ENCODE data around the gene MYLK4. TPM values are rescaled to one million over a fixed set of nuclear protein-coding genes. Genes with fewer than 3 reads are reported as not detected.

Gene MYLK4
- total RNA-seq, 1 experiment from 2014 or later, result 0.73 TPM

DNA sequence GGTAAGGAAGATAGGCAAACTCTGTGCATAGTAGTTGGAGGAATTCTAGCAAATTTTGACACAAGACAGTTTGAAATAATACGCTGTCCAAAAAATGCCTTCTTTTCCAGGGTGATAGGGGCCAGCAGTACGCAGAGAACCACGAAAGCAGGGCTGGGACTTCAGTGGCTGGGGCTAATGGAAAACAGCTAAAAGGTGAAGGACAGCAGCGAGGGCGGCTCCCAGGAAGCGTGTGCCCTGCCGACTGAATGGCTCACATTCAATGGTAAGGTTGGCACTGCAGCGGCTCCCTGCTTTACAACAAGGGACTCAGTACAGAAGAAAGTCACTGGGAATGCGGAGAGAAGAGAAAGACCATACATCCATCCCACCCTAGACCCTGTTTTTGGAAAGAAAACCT is 131.1 kb downstream of the MYLK4 start:
- Mint-ChIP-seq H3K9me3 (ENCODE audit: low read depth, unreplicated experiment) (no peaks in the 10 kb centered on the region), H3K4me3 (ENCODE audit: low read depth, unreplicated experiment) (no peak overlapping the region), H3K36me3 (ENCODE audit: insufficient read depth, unreplicated experiment) (no peaks in the 10 kb centered on the region), H3K4me1 (ENCODE audit: low read depth, unreplicated experiment) (peaks cover 7% of the 10 kb centered on the region), H3K27ac (ENCODE audit: unreplicated experiment) (no peak overlapping the region), H3K27me3 (ENCODE audit: unreplicated experiment) (peaks cover 15% of the 10 kb centered on the region)
- no peak for DNase-seq
- CTCF ChIA-PET, result no interaction called here
- TF ChIP-seq, protein P1, sequence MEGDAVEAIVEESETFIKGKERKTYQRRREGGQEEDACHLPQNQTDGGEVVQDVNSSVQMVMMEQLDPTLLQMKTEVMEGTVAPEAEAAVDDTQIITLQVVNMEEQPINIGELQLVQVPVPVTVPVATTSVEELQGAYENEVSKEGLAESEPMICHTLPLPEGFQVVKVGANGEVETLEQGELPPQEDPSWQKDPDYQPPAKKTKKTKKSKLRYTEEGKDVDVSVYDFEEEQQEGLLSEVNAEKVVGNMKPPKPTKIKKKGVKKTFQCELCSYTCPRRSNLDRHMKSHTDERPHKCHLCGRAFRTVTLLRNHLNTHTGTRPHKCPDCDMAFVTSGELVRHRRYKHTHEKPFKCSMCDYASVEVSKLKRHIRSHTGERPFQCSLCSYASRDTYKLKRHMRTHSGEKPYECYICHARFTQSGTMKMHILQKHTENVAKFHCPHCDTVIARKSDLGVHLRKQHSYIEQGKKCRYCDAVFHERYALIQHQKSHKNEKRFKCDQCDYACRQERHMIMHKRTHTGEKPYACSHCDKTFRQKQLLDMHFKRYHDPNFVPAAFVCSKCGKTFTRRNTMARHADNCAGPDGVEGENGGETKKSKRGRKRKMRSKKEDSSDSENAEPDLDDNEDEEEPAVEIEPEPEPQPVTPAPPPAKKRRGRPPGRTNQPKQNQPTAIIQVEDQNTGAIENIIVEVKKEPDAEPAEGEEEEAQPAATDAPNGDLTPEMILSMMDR (IDR thresholded peaks at IDR 0.05; ENCODE audit: unreplicated experiment), result no peak
- intact Hi-C loops (cut with micrococcal nuclease; ENCODE audit: unreplicated experiment), result no loop called here
- no TSS peak for BruUV-seq (replicated peaks)

DNA sequence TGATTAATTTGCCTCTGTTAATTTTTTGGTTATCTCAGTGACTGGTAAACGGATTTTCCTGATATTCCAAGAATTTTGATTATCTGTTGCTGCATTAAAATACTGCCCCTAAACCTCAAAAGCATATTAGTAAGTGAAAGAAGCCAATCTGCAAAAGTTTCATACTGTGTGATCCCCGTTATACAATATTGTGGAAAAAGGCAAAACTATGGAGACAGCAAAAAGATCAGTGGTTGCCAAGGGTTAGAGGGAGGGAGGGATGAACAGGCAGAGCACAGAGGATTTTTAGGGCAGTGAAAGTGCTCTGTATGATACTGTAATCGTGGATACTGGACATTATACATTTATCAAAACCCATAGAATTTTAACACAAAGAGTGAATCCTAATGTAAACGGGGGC is 133.0 kb downstream of the MYLK4 start:
- H3K27ac Mint-ChIP-seq (ENCODE audit: unreplicated experiment), result no peak overlapping the region
- CTCF ChIA-PET, result no interaction called here
- BruUV-seq (replicated peaks), result no TSS peak

DNA sequence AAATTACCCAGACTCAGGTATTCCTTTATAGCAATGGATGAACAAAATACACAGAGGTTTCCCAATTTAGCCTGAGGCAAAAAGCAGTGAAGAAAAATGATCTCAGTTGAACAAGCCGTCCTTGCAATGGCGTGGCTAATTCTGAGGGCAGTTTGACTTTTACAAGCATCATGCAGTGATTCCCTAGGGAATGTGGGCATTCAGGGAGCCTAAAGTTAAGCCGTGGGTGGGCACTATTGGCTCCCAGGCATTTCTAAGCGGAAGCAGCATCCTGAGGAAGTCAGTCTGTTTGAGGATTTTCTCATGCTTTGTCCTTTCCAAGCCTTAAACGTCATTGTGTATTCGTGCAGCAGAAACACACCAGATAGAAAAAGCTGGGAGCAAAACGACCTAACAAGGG is 133.9 kb downstream of the MYLK4 start:
- Mint-ChIP-seq H3K27ac (ENCODE audit: unreplicated experiment) (no peak overlapping the region), H3K27me3 (ENCODE audit: unreplicated experiment) (peaks cover 15% of the 10 kb centered on the region), H3K36me3 (ENCODE audit: insufficient read depth, unreplicated experiment) (no peaks in the 10 kb centered on the region), H3K9me3 (ENCODE audit: low read depth, unreplicated experiment) (no peaks in the 10 kb centered on the region), H3K4me3 (ENCODE audit: low read depth, unreplicated experiment) (no peak overlapping the region), H3K4me1 (ENCODE audit: low read depth, unreplicated experiment) (no peaks in the 10 kb centered on the region)
- DNase-seq, result no peak
- CTCF ChIA-PET, result no interaction called here
- intact Hi-C loops (cut with micrococcal nuclease; ENCODE audit: unreplicated experiment), result no loop called here
- BruUV-seq (replicated peaks), result no TSS peak
- TF ChIP-seq, protein P1 (IDR thresholded peaks at IDR 0.05; ENCODE audit: unreplicated experiment), result no peak

More for the DNA sequence above, 133.0 kb downstream of the MYLK4 start:
- Mint-ChIP-seq H3K9me3 (ENCODE audit: low read depth, unreplicated experiment) (no peaks in the 10 kb centered on the region), H3K4me3 (ENCODE audit: low read depth, unreplicated experiment) (no peak overlapping the region), H3K4me1 (ENCODE audit: low read depth, unreplicated experiment) (no peaks in the 10 kb centered on the region), H3K36me3 (ENCODE audit: insufficient read depth, unreplicated experiment) (no peaks in the 10 kb centered on the region), H3K27me3 (ENCODE audit: unreplicated experiment) (peaks cover 15% of the 10 kb centered on the region)
- TF ChIP-seq, protein P1 (IDR thresholded peaks at IDR 0.05; ENCODE audit: unreplicated experiment), result no peak
- no peak for DNase-seq
- intact Hi-C loops (cut with micrococcal nuclease; ENCODE audit: unreplicated experiment), result no loop called here

DNA sequence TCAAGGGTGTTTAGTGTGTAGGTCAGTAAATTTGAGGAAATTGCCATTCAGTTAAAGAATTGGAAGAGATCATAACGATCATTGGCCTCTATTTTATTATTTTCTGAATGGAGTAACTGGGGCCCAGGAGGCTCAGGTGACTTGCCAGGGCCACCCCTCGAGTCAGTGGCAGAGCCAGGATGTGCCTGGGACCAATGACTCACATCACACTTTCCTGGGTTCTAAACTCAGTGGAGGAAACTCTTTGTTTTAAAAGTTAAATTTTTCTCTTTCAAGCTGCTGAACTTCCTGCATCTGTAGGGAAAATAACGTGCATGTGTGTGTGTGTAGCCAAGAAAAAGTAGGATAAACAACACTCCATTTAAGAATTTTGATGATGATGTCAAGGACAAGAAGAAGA is 135.5 kb downstream of the MYLK4 start:
- DNase-seq, result no peak
- TF ChIP-seq, protein P1 (IDR thresholded peaks at IDR 0.05; ENCODE audit: unreplicated experiment), result no peak
- H3K27ac Mint-ChIP-seq (ENCODE audit: unreplicated experiment), result no peak overlapping the region
- H3K4me1 Mint-ChIP-seq (ENCODE audit: low read depth, unreplicated experiment), result no peaks in the 10 kb centered on the region
- BruUV-seq (replicated peaks), result no TSS peak
- no peak overlapping the region for H3K4me3 Mint-ChIP-seq (ENCODE audit: low read depth, unreplicated experiment)
- H3K27me3 Mint-ChIP-seq (ENCODE audit: unreplicated experiment), result peaks cover 15% of the 10 kb centered on the region
- intact Hi-C loops (cut with micrococcal nuclease; ENCODE audit: unreplicated experiment), result no loop called here
- CTCF ChIA-PET, result interaction anchor here (0.6 kb wide), 1 partner anchor 26 kb away, joined by 3 read pairs; no protein-coding TSS in a partner anchor
- H3K9me3 Mint-ChIP-seq (ENCODE audit: low read depth, unreplicated experiment), result no peaks in the 10 kb centered on the region
- H3K36me3 Mint-ChIP-seq (ENCODE audit: insufficient read depth, unreplicated experiment), result no peaks in the 10 kb centered on the region
